A549 (cell line): Measurements from ENCODE around the gene MRAS. TPM values are rescaled to one million over a fixed set of nuclear protein-coding genes. Genes with fewer than 3 reads are reported as not detected.

ENCODE experiments used
- ATAC-seq, 2 experiments: fragments of 200-7000 bp in 1 of 2; fragments of >200 bp in 1 of 2; cut with Nextera tagmentation in 1 of 2; cut with Tn5 transposase in 1 of 2; 3 replicates each; pipeline versions ENCODE4 v1.8.0 to v1.9.1; 2018 to 2020; ENCODE audit warnings: mild to moderate bottlenecking in 1 of 2, moderate library complexity in 1 of 2
- CTCF ChIA-PET: fragments of 300-600 bp; sonication (Branson Sonifier 250); formaldehyde crosslinking; extraction: SDS; loops from one replicate; lab custom pipeline; 2021; ENCODE audit warnings: antibody characterized with exemption, inconsistent platforms; lab: Yijun Ruan, JAX
- POLR2A ChIA-PET: fragments of 350-600 bp; formaldehyde crosslinking; extraction: SDS; loops from one replicate; lab custom pipeline; 2021; ENCODE audit warnings: antibody characterized with exemption, inconsistent platforms; lab: Yijun Ruan, JAX
- DNase-seq, 2 experiments: peaks; one replicate each; pipeline versions ENCODE4 v3.0.0 to v3.0.0-alpha.2; 2011 to 2016; ENCODE audit warnings: low read depth in 1 of 2, low spot score in 1 of 2
- FAIRE-seq: peaks from 2 replicates; lab custom pipeline; 2011; peaks lifted over from hg19 to GRCh38; lab: Jason Lieb, UNC
- H3K27ac ChIP-seq, 2 experiments: fragments of >200 bp; sonication (Bioruptor Twin); formaldehyde crosslinking; 3 replicates each; pipeline ENCODE4 v1.5.1; 2016 to 2017
- H3K4me1 ChIP-seq: fragments of >200 bp; sonication (Bioruptor Twin); formaldehyde crosslinking; 3 replicates; pipeline ENCODE4 v1.6.1; 2016
- H3K4me2 ChIP-seq: fragments of >200 bp; sonication (Bioruptor Twin); formaldehyde crosslinking; 3 replicates; pipeline ENCODE4 v1.6.1; 2016
- H3K4me3 ChIP-seq: fragments of >200 bp; sonication (Bioruptor Twin); formaldehyde crosslinking; 3 replicates; pipeline ENCODE4 v1.5.1; 2016
- H3K9me3 ChIP-seq: fragments of >200 bp; sonication (Bioruptor Twin); formaldehyde crosslinking; 3 replicates; pipeline ENCODE4 v1.6.1; 2016
- ATOH8 ChIP-seq: fragments of 250-450 bp; sonication (Bioruptor Pico); IDR thresholded peaks from 2 replicates; pipeline ENCODE4 v1.5.0; 2020; ENCODE audit warnings: low read depth, mild to moderate bottlenecking, moderate library complexity
- BHLHE40 ChIP-seq: IDR thresholded peaks from 2 replicates; pipeline ENCODE4 v1.6.1; 2012; ENCODE audit warnings: low read depth, low read length, inconsistent platforms
- CBX8 ChIP-seq: fragments of 200-600 bp; sonication (generic); IDR thresholded peaks from 2 replicates; pipeline ENCODE4 v1.6.1; 2016
- CHD2 ChIP-seq: fragments of 150-350 bp; IDR thresholded peaks from 2 replicates; pipeline ENCODE4 v1.6.1; 2014; ENCODE audit warnings: low read length; ENCODE audit not compliant: partially characterized antibody
- CHD4 ChIP-seq: fragments of 200-600 bp; sonication (generic); IDR thresholded peaks from 2 replicates; pipeline ENCODE4 v1.6.1; 2016; ENCODE audit warnings: antibody characterized with exemption, mild to moderate bottlenecking, borderline replicate concordance
- E2F6 ChIP-seq: IDR thresholded peaks from 2 replicates; pipeline ENCODE4 v1.6.1; 2012; ENCODE audit warnings: low read depth, borderline replicate concordance
- EHF ChIP-seq: fragments of 250-450 bp; sonication (Bioruptor Pico); IDR thresholded peaks from 2 replicates; pipeline ENCODE4 v1.5.0; 2020; ENCODE audit warnings: mild to moderate bottlenecking
- EHMT2 ChIP-seq: fragments of 200-600 bp; sonication (generic); IDR thresholded peaks from 2 replicates; pipeline ENCODE4 v1.6.1; 2016; ENCODE audit warnings: antibody characterized with exemption, low read depth, mild to moderate bottlenecking, moderate library complexity
- ESRRA ChIP-seq: fragments of 150-350 bp; IDR thresholded peaks from 2 replicates; pipeline ENCODE4 v1.6.1; 2014; ENCODE audit warnings: mild to moderate bottlenecking, low read length, borderline replicate concordance
- HEYL ChIP-seq: fragments of 250-450 bp; sonication (Bioruptor Pico); IDR thresholded peaks from 2 replicates; pipeline ENCODE4 v1.8.0; 2021; ENCODE audit warnings: mild to moderate bottlenecking, moderate library complexity
- HOXB13 ChIP-seq: fragments of 250-450 bp; sonication (Bioruptor Pico); IDR thresholded peaks from 2 replicates; pipeline ENCODE4 v1.5.0; 2020; ENCODE audit warnings: low read depth, mild to moderate bottlenecking, moderate library complexity
- JUNB ChIP-seq: fragments of >200 bp; sonication (Bioruptor Twin); formaldehyde crosslinking; IDR thresholded peaks from 2 replicates; pipeline ENCODE4 v1.6.1; 2016
- POLR2AphosphoS2 ChIP-seq: conservative IDR thresholded peaks from 2 replicates; pipeline ENCODE4 v1.6.1; 2012; ENCODE audit warnings: low read length, improper control_type of control experiment, inconsistent platforms
- RAD21 ChIP-seq, 2 experiments: fragments of >200 bp in 1 of 2; sonication (Bioruptor Twin) in 1 of 2; formaldehyde crosslinking in 1 of 2; IDR thresholded peaks in 1 of 2; conservative IDR thresholded peaks in 1 of 2; 2 replicates in 1 of 2; 3 replicates in 1 of 2; pipeline ENCODE4 v1.6.1; 2012 to 2018; ENCODE audit warnings: inconsistent platforms in 1 of 2
- RFX5 ChIP-seq: fragments of 450-650 bp; IDR thresholded peaks from 2 replicates; pipeline ENCODE4 v1.7.1; 2014; ENCODE audit warnings: antibody characterized with exemption, mild to moderate bottlenecking, moderate library complexity
- SMC3 ChIP-seq: fragments of >200 bp; sonication (Bioruptor Twin); formaldehyde crosslinking; IDR thresholded peaks from 3 replicates; pipeline ENCODE4 v1.6.1; 2018; ENCODE audit warnings: inconsistent platforms
- TP53 ChIP-seq: fragments of 250-450 bp; sonication (Bioruptor Pico); IDR thresholded peaks from 2 replicates; pipeline ENCODE4 v1.5.0; 2021; ENCODE audit warnings: mild to moderate bottlenecking, moderate library complexity
- USF2 ChIP-seq: fragments of 450-650 bp; IDR thresholded peaks from 2 replicates; pipeline ENCODE4 v1.6.1; 2014; ENCODE audit warnings: antibody characterized with exemption
- WGBS: methylation state at CpG from one replicate; pipeline ENCODE4 v1.1.6; 2017; ENCODE audit errors: missing lambda C conversion rate; 5-methylcytosine and 5-hydroxymethylcytosine counted together
- polyA plus RNA-seq, 4 experiments: library from polyadenylated mRNA; depleted of rRNA in 3 of 4; stranded (reverse); fragments of >200 nt; fragmentation: RNase III in 1 of 4; extraction: RNeasy Plus Mini Kit Qiagen cat#74134 plus additional on column Dnase treatment in 1 of 4; gene quantifications; 2 replicates in 3 of 4; 3 replicates in 1 of 4; pipeline ENCODE4 v1.2.3, GENCODE V29; 2011 to 2017
- TF ChIP-seq, protein P1 (sequence below): IDR thresholded peaks from 2 replicates; pipeline ENCODE4 v1.6.1; 2012
- TF ChIP-seq, protein P2 (sequence below): fragments of >200 bp; sonication (Bioruptor Twin); formaldehyde crosslinking; IDR thresholded peaks from 3 replicates; pipeline ENCODE4 v1.6.1; 2016

Gene MRAS
- polyA plus RNA-seq, 2 of the 4 experiments (the other 2 are of a cell fraction), result 11.2 to 15.0 TPM

DNA sequence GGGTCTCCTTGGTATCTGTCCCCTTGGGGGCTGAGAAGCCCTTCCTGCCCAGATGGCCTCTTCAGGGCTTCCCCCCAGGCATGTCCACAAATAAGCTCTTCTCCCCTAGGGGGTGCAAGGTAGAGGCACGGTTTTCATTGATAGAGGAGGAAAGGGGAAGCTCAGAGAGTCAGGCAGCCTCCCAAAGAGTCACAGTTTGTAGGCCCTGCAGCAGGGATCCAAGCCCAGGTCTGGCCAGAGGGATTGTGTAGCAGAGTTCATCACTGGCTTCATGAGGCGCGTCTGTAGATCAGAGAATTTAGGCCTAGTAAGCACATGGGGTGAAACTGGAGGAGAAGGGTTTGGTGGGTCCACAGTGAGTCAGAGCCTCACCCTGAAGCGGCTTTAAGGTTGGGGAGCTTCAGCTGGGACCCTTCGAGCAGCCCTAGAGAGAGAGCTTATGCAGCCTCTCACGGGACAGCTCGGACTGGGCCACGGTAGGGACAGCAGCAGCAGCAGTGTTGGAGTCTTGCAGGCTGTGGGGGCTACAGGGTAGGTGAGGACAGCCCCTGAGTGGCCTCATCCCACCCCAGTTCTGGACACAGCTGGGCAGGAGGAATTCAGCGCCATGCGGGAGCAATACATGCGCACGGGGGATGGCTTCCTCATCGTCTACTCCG lies 48.5 kb downstream of the MRAS start:
- POLR2A ChIA-PET, result no interaction called here
- no peak for TF ChIP-seq EHF (CRISPR knock-in tag)
- TF ChIP-seq E2F6, result no peak
- TF ChIP-seq, protein P1, sequence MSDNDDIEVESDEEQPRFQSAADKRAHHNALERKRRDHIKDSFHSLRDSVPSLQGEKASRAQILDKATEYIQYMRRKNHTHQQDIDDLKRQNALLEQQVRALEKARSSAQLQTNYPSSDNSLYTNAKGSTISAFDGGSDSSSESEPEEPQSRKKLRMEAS, result no peak
- no peak for TF ChIP-seq CHD2
- no peak for TF ChIP-seq ATOH8 (CRISPR knock-in tag)
- TF ChIP-seq ESRRA, result no peak
- TF ChIP-seq EHMT2, result no peak
- TF ChIP-seq CHD4, result no peak
- TF ChIP-seq RFX5, result no peak
- TF ChIP-seq JUNB, result no peak
- no peak for TF ChIP-seq CBX8
- TF ChIP-seq TP53 (CRISPR knock-in tag), result no peak
- no peak for TF ChIP-seq POLR2AphosphoS2
- TF ChIP-seq, protein P2, sequence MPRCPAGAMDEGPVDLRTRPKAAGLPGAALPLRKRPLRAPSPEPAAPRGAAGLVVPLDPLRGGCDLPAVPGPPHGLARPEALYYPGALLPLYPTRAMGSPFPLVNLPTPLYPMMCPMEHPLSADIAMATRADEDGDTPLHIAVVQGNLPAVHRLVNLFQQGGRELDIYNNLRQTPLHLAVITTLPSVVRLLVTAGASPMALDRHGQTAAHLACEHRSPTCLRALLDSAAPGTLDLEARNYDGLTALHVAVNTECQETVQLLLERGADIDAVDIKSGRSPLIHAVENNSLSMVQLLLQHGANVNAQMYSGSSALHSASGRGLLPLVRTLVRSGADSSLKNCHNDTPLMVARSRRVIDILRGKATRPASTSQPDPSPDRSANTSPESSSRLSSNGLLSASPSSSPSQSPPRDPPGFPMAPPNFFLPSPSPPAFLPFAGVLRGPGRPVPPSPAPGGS, result no peak
- no peak for TF ChIP-seq BHLHE40
- no peak for TF ChIP-seq USF2
- TF ChIP-seq HEYL (CRISPR knock-in tag), result no peak
- DNase-seq (no peak), ATAC-seq (no peak), FAIRE-seq (no peak)
- 89% methylated on average over 12 of the region's 14 CpGs for WGBS
- H3K4me2 ChIP-seq, result no peak overlapping the region
- CTCF ChIA-PET, result interaction anchor here (0.6 to 1.3 kb wide), 3 partner anchors 12 to 60 kb away, joined by 4 read pairs; no protein-coding TSS in a partner anchor
- no peak overlapping the region for H3K27ac ChIP-seq
- no peaks in the 10 kb centered on the region for H3K9me3 ChIP-seq
- H3K4me3 ChIP-seq, result no peak overlapping the region
- no peaks in the 10 kb centered on the region for H3K4me1 ChIP-seq

- no peak overlapping the region for H3K4me2 ChIP-seq
- 0 out of 3 replicates have a peak, but pooled peaks have one; percentile 18 for TF ChIP-seq SMC3
- peak in 1 of 2 experiments; percentile 29; a peak in 2 of 5 replicates for TF ChIP-seq RAD21 (conservative IDR thresholded peaks at IDR 0.05 in 1 of 2, IDR thresholded peaks at IDR 0.05 in 1 of 2)
- TF ChIP-seq HEYL (CRISPR knock-in tag), result no peak
- TF ChIP-seq EHMT2, result no peak
- no peak for TF ChIP-seq HOXB13
- TF ChIP-seq, all 56 proteins: peak for 2
- 86% methylated on average over 3 of the region's 4 CpGs for WGBS
- Histone ChIP-seq H3K4me1 (no peaks in the 10 kb centered on the region), H3K27ac (no peak overlapping the region), H3K9me3 (no peaks in the 10 kb centered on the region), H3K4me3 (no peak overlapping the region)
- FAIRE-seq, result no peak
- POLR2A ChIA-PET, result no interaction called here
- DNase-seq, result no peak
- CTCF ChIA-PET, result interaction anchor here (0.7 kb wide), 1 partner anchor 31 kb away, joined by 4 read pairs; no protein-coding TSS in a partner anchor
- peak in 1 of 2 experiments; percentile 59; a peak in 1 of 6 replicates for ATAC-seq
Measured at GRCh38 chr3:138397983-138398382, 49.6 kb downstream of the MRAS start.
